Kidney epithelial cell (primary cell): ENCODE data around the gene PM20D2. TPM values are rescaled to one million over a fixed set of nuclear protein-coding genes. Genes with fewer than 3 reads are reported as not detected.

Experiments used
- DNase-seq: peaks from one replicate; pipeline ENCODE4 v3.0.0-alpha.2; 2010; ENCODE audit warnings: low read depth
- H3K27me3 ChIP-seq: 2 replicates; pipeline ENCODE4 v1.6.0; 2011; ENCODE audit warnings: low read length; ENCODE audit not compliant: control insufficient read depth, insufficient read depth
- H3K36me3 ChIP-seq: 2 replicates; pipeline ENCODE4 v1.5.1; 2011; ENCODE audit warnings: low read length; ENCODE audit not compliant: control insufficient read depth, insufficient read depth
- H3K4me3 ChIP-seq: 2 replicates; pipeline ENCODE4 v1.5.1; 2011; ENCODE audit warnings: low read depth, mild to moderate bottlenecking, control low read depth, low read length
- total RNA-seq: library from RNA; depleted of rRNA; stranded (reverse); fragments of >200 nt; gene quantifications from 2 replicates; pipeline ENCODE4 v1.2.3, GENCODE V29; 2015
- TF ChIP-seq, protein P1 (sequence below): IDR thresholded peaks from 2 replicates; pipeline ENCODE4 v1.5.1; 2011; ENCODE audit warnings: mild to moderate bottlenecking, moderate library complexity, low read length, control low read depth, inconsistent platforms; ENCODE audit not compliant: insufficient read depth, poor library complexity, severe bottlenecking

Gene PM20D2, protein sequence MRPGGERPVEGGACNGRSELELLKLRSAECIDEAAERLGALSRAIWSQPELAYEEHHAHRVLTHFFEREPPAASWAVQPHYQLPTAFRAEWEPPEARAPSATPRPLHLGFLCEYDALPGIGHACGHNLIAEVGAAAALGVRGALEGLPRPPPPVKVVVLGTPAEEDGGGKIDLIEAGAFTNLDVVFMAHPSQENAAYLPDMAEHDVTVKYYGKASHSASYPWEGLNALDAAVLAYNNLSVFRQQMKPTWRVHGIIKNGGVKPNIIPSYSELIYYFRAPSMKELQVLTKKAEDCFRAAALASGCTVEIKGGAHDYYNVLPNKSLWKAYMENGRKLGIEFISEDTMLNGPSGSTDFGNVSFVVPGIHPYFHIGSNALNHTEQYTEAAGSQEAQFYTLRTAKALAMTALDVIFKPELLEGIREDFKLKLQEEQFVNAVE
- total RNA-seq, result 23.0 and 26.4 TPM in 2 replicates

DNA sequence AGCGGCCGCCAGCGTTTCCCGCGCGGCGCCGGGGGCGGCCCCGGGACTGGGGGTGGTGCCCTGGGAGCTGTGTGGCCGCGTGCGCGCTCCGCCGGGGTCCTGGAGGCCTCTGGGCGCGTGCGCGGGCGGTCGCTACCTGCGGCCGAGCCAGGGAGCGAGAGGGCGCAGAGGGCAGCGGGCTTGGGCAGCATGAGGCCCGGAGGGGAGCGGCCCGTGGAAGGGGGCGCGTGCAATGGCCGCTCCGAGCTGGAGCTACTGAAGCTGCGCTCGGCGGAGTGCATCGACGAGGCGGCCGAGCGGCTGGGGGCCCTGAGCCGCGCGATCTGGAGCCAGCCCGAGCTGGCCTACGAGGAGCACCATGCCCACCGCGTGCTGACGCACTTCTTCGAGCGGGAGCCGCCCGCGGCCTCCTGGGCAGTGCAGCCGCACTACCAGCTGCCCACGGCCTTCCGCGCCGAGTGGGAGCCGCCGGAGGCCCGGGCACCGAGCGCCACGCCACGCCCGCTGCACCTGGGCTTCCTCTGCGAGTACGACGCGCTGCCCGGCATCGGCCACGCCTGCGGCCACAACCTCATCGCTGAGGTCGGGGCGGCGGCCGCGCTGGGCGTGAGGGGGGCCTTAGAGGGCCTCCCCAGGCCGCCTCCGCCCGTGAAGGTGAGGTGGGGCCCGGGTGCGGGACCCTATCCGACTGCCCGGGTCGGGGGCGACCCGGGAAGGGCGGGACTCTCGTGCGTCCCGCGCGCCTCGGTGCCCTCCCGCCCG is at the start of gene PM20D2:
PM20D2 (plus strand) TSS at position 100 of the 762 bp plus-strand sequence; CDS start at position 190, 90 bp downstream.
- DNase-seq, result no peak

DNA sequence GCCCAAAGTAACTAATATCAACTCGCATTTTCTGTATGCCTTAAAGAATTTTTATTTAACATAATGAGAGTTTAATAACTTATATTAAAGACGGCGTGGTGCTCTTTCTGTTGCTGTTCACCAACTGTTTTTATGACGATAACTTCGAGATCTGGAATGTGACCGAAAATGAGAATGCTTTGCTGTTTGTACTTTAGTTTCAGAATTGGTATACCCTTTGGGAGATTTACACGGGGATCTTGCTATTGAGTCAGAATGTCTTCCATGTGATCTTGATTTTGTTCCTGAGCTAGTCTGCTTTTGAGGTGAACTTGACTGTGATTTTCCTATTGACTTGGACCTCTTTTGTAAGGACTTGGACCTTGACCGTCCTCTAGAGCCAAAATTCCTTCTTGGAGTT is 47.4 kb upstream of the PM20D2 start:
- Histone ChIP-seq H3K4me3 (no peak overlapping the region), H3K27me3 (no peaks in the 10 kb centered on the region), H3K36me3 (no peaks in the 10 kb centered on the region)
- TF ChIP-seq, protein P1, sequence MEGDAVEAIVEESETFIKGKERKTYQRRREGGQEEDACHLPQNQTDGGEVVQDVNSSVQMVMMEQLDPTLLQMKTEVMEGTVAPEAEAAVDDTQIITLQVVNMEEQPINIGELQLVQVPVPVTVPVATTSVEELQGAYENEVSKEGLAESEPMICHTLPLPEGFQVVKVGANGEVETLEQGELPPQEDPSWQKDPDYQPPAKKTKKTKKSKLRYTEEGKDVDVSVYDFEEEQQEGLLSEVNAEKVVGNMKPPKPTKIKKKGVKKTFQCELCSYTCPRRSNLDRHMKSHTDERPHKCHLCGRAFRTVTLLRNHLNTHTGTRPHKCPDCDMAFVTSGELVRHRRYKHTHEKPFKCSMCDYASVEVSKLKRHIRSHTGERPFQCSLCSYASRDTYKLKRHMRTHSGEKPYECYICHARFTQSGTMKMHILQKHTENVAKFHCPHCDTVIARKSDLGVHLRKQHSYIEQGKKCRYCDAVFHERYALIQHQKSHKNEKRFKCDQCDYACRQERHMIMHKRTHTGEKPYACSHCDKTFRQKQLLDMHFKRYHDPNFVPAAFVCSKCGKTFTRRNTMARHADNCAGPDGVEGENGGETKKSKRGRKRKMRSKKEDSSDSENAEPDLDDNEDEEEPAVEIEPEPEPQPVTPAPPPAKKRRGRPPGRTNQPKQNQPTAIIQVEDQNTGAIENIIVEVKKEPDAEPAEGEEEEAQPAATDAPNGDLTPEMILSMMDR, result no peak
- no peak for DNase-seq

More for the DNA sequence above, at the start of gene PM20D2:
- Histone ChIP-seq H3K27me3 (no peaks in the 10 kb centered on the region), H3K36me3 (no peaks in the 10 kb centered on the region), H3K4me3 (peak within 1 kb of the TSS; percentile 79)
- TF ChIP-seq, protein P1, result no peak

DNA sequence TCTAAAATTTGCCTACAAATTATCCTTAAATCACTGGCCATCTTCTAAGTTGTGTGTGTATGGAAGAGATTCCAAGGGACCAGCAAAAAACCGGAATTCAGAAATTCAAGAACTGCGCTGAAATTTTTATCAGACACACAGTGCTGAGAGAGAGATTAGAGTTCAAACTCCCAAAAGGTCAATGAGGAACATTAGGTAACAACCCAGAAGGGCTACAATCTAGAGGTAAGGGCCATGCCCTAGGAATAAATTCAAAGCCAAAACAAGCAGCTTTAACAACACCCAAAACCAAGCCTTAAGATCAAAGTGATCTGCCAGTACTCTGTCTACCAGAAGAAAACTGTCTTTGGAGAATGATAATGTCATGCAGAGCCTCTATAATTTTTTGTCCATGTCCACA is 45.7 kb upstream of the PM20D2 start:
- TF ChIP-seq, protein P1, result no peak
- no peak for DNase-seq
- Histone ChIP-seq H3K36me3 (no peaks in the 10 kb centered on the region), H3K27me3 (no peaks in the 10 kb centered on the region), H3K4me3 (no peak overlapping the region)

DNA sequence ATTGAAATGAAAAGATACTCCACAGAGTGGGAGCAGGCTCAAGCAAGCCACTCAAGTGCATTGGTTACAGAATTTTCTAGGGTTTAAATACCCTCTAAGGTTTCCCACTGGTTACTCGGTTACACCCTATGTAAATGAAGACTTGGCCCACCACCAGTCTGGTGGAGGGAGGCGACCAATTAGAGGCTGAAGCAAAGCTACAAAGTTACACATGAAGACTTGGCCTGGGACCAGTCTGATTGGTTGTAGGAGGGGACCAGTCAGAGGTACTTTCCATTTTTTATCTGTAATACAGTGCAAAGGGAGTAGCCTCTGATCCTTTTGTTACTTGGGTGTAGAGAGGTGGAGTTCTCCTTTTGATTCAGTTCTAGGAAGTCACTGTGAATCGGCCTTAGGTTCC is 35.6 kb upstream of the PM20D2 start:
- Histone ChIP-seq H3K27me3 (no peaks in the 10 kb centered on the region), H3K4me3 (no peak overlapping the region), H3K36me3 (no peaks in the 10 kb centered on the region)
- TF ChIP-seq, protein P1, result no peak
- no peak for DNase-seq

DNA sequence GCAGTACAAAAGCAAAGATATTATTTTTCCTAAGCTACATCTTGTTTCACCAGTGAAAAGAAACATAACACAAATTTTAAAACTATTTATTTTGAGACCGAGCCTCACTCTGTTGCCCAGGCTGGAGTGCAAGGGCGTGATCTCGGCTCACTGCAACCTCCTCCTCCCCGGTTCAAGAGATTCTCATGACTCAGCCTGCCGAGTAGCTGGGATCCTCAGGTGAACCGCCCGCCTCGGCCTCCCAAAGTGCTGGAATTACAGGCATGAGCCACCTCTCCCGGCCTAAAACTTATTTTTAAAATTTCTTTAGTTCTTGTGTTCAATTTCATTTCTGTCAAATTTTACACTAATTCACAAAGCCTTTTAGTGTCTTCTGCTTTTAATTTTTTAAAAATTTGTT is 33.9 kb upstream of the PM20D2 start:
- H3K36me3 ChIP-seq, result no peaks in the 10 kb centered on the region
- DNase-seq, result no peak

More for the DNA sequence above, 33.9 kb upstream of the PM20D2 start:
- H3K4me3 ChIP-seq, result no peak overlapping the region
- H3K27me3 ChIP-seq, result no peaks in the 10 kb centered on the region
- TF ChIP-seq, protein P1, result no peak
